ENCODE data around the gene OPHN1. TPM values are rescaled to one million over a fixed set of nuclear protein-coding genes. Genes with fewer than 3 reads are reported as not detected.

OPHN1 gene
- polyA plus RNA-seq, 3 donors = 0.20 to 0.82 (median 0.73) TPM

DNA sequence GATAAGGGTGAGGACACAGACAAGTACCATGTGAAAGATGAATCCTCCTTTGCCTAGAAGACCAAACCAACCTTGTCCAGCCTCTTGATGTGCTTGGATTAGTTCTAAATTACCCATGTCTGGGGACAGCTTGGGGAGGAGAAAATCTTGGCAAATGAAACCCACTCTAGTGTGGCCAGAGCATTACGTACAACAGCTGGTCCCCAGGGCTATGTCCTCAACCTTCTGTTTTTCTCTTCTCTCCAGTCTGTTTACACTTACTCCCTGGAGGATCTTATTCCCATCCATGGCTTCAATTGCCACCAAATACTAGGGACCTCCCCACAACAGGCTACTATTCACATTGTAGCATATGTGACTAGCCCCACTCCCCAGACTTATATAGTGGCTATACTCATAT lies 384.5 kb downstream of the OPHN1 start:
- no peak overlapping the region for H3K27ac ChIP-seq (ENCODE audit: low read depth in 1 of 2, low read length in 2 of 2)
- H3K4me3 ChIP-seq (replicated peaks in 1 of 3; ENCODE audit: low read depth in 2 of 3, low read length in 3 of 3) = no peak overlapping the region
- H3K9ac ChIP-seq (ENCODE audit: insufficient read depth, low read length, poor library complexity, severe bottlenecking) = no peak overlapping the region
- no peaks in the 10 kb centered on the region for H3K36me3 ChIP-seq (replicated peaks in 1 of 2; ENCODE audit: control insufficient read depth in 1 of 2, insufficient read depth in 2 of 2, low read length in 2 of 2)
- peaks cover 0 to 2% of the 10 kb centered on the region in 2 donors for H3K36me3 Mint-ChIP-seq
- H3K27me3 ChIP-seq (ENCODE audit: control insufficient read depth in 2 of 2, insufficient read depth in 2 of 2, low read length in 2 of 2) = no peaks in the 10 kb centered on the region
- no CpG with 5 or more reads among the region's 1 CpG for WGBS (ENCODE audit: insufficient coverage)
- no peaks in the 10 kb centered on the region for H3K9me3 ChIP-seq (replicated peaks in 1 of 2; ENCODE audit: control insufficient read depth in 1 of 2, insufficient read depth in 1 of 2, low read length in 2 of 2)
- H3K79me2 ChIP-seq (ENCODE audit: insufficient read depth, low read length) = no peaks in the 10 kb centered on the region
- intact Hi-C loops (cut with micrococcal nuclease) = no loop called here
- TF ChIP-seq, protein P1, sequence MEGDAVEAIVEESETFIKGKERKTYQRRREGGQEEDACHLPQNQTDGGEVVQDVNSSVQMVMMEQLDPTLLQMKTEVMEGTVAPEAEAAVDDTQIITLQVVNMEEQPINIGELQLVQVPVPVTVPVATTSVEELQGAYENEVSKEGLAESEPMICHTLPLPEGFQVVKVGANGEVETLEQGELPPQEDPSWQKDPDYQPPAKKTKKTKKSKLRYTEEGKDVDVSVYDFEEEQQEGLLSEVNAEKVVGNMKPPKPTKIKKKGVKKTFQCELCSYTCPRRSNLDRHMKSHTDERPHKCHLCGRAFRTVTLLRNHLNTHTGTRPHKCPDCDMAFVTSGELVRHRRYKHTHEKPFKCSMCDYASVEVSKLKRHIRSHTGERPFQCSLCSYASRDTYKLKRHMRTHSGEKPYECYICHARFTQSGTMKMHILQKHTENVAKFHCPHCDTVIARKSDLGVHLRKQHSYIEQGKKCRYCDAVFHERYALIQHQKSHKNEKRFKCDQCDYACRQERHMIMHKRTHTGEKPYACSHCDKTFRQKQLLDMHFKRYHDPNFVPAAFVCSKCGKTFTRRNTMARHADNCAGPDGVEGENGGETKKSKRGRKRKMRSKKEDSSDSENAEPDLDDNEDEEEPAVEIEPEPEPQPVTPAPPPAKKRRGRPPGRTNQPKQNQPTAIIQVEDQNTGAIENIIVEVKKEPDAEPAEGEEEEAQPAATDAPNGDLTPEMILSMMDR (IDR thresholded peaks at IDR 0.05) = no peak
- H3K27ac Mint-ChIP-seq = no peak overlapping the region
- H3K4me1 Mint-ChIP-seq = no peaks in the 10 kb centered on the region
- H3K27me3 Mint-ChIP-seq (ENCODE audit: low read depth in 3 of 3) = peaks cover 0 to 1% (median 0%) of the 10 kb centered on the region in 3 donors
- no peak overlapping the region for H3K4me2 ChIP-seq (replicated peaks; ENCODE audit: extremely low read depth, low read length, poor library complexity, severe bottlenecking)
- no peak overlapping the region for H2AFZ ChIP-seq (ENCODE audit: insufficient read depth, low read depth, low read length, poor library complexity, severe bottlenecking)
- H3K4me1 ChIP-seq (ENCODE audit: control insufficient read depth in 1 of 2, insufficient read depth in 2 of 2, low read length in 2 of 2) = no peaks in the 10 kb centered on the region
- H4K20me1 ChIP-seq (ENCODE audit: insufficient read depth, low read length) = no peaks in the 10 kb centered on the region
- no peak overlapping the region for H3K4me3 Mint-ChIP-seq
- DNase-seq = no peak
- peaks cover 0 to 2% (median 0%) of the 10 kb centered on the region in 7 donors for H3K9me3 Mint-ChIP-seq

DNA sequence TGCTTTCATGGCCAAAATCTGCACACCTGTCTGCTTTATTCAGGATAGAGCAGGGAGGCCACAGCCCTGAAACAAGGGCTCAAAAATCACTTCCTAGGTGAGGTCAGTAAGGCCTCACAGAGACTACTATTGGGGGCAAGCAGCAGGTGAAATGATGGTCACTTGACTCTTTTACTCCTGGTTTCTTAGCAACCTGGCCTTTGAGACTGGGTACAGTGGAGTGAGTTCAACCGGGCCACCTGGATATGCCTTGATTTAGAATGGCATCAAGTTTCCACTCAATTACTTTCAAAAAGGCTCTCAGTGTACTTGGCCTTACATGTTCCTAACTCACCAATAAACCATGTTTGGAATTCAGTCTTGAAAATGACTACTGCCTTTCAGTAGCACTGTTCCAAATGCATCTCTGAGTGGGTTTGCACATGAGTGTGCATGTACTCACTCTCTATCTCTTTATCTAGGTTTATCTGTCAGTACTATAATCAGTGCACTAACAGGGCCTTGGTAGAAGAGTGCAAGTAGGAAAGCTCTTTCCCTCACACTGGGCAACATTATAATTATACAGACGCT lies 388.2 kb downstream of the OPHN1 start:
- H2AFZ ChIP-seq (ENCODE audit: insufficient read depth, low read depth, low read length, poor library complexity, severe bottlenecking) = no peak overlapping the region
- H3K36me3 Mint-ChIP-seq = no peaks in the 10 kb centered on the region
- no peak overlapping the region for H3K4me3 Mint-ChIP-seq
- no peaks in the 10 kb centered on the region for H3K9me3 ChIP-seq (replicated peaks in 1 of 2; ENCODE audit: control insufficient read depth in 1 of 2, insufficient read depth in 1 of 2, low read length in 2 of 2)
- no peaks in the 10 kb centered on the region for H3K4me1 ChIP-seq (ENCODE audit: control insufficient read depth in 1 of 2, insufficient read depth in 2 of 2, low read length in 2 of 2)
- H3K4me1 Mint-ChIP-seq = no peaks in the 10 kb centered on the region
- intact Hi-C loops (cut with micrococcal nuclease) = no loop called here
- H3K79me2 ChIP-seq (ENCODE audit: insufficient read depth, low read length) = no peaks in the 10 kb centered on the region
- H3K27me3 ChIP-seq (ENCODE audit: control insufficient read depth in 2 of 2, insufficient read depth in 2 of 2, low read length in 2 of 2) = no peaks in the 10 kb centered on the region
- H4K20me1 ChIP-seq (ENCODE audit: insufficient read depth, low read length) = no peaks in the 10 kb centered on the region
- no peak overlapping the region for H3K9ac ChIP-seq (ENCODE audit: insufficient read depth, low read length, poor library complexity, severe bottlenecking)
- H3K27me3 Mint-ChIP-seq (ENCODE audit: low read depth in 3 of 3) = no peaks in the 10 kb centered on the region
- peak overlapping the region in 1 of 7 donors; percentile 18 for H3K27ac Mint-ChIP-seq
- no CpG with 5 or more reads among the region's 2 CpGs for WGBS (ENCODE audit: insufficient coverage)
- H3K4me2 ChIP-seq (replicated peaks; ENCODE audit: extremely low read depth, low read length, poor library complexity, severe bottlenecking) = no peak overlapping the region
- H3K27ac ChIP-seq (ENCODE audit: low read depth in 1 of 2, low read length in 2 of 2) = no peak overlapping the region
- no peak overlapping the region for H3K4me3 ChIP-seq (replicated peaks in 1 of 3; ENCODE audit: low read depth in 2 of 3, low read length in 3 of 3)
- TF ChIP-seq, protein P1 (IDR thresholded peaks at IDR 0.05) = no peak
- no peak for DNase-seq
- H3K36me3 ChIP-seq (replicated peaks in 1 of 2; ENCODE audit: control insufficient read depth in 1 of 2, insufficient read depth in 2 of 2, low read length in 2 of 2) = no peaks in the 10 kb centered on the region
- H3K9me3 Mint-ChIP-seq = no peaks in the 10 kb centered on the region

Data from CD14-positive monocyte (primary cell).